A673 (cell line): ENCODE results near the gene SLC12A7. TPM values are rescaled to one million over a fixed set of nuclear protein-coding genes. Genes with fewer than 3 reads are reported as not detected.

Source experiments
- BruUV-seq: library from RNA; stranded (reverse); fragments of 400-500 nt; replicated peaks from 2 replicates; lab custom pipeline; 2021; lab: Mats Ljungman, UMichigan
- CTCF ChIA-PET: fragments of 300-600 bp; sonication (Branson Sonifier 250); formaldehyde crosslinking; loops from one replicate; lab custom pipeline; 2022; ENCODE audit warnings: antibody characterized with exemption; lab: Charles Lee
- POLR2A ChIA-PET: fragments of 300-600 bp; sonication (Branson Sonifier 250); formaldehyde crosslinking; loops from one replicate; lab custom pipeline; 2022; ENCODE audit warnings: antibody characterized with exemption; ENCODE audit not compliant: low non-redundant PET; lab: Charles Lee
- DNase-seq: peaks from one replicate; pipeline ENCODE4 v3.0.0-alpha.2; 2015; ENCODE audit warnings: low spot score
- H3K27ac ChIP-seq: fragments of 200-600 bp; sonication (generic); 2 replicates; pipeline ENCODE4 v1.5.1; 2016; ENCODE audit warnings: mixed run types, low read depth, mild to moderate bottlenecking, mixed read lengths, antibody characterized with exemption, low read length; ENCODE audit not compliant: poor library complexity, severe bottlenecking
- H3K27me3 ChIP-seq: fragments of 200-600 bp; sonication (generic); replicated peaks from 2 replicates; pipeline ENCODE4 v1.6.1; 2017; ENCODE audit warnings: mixed run types, low read depth, mild to moderate bottlenecking, mixed read lengths, antibody characterized with exemption, low read length; ENCODE audit not compliant: insufficient read depth, poor library complexity
- H3K36me3 ChIP-seq: fragments of 200-600 bp; sonication (generic); 2 replicates; pipeline ENCODE4 v1.6.1; 2016; ENCODE audit warnings: mixed run types, mild to moderate bottlenecking, mixed read lengths, antibody characterized with exemption, low read length; ENCODE audit not compliant: insufficient read depth, poor library complexity, severe bottlenecking
- H3K4me1 ChIP-seq: fragments of 200-600 bp; sonication (generic); 2 replicates; pipeline ENCODE4 v1.6.1; 2017; ENCODE audit warnings: mixed run types, mild to moderate bottlenecking, mixed read lengths, antibody characterized with exemption, low read length; ENCODE audit not compliant: insufficient read depth, poor library complexity, severe bottlenecking
- H3K4me3 ChIP-seq: fragments of 200-600 bp; sonication (generic); 2 replicates; pipeline ENCODE4 v1.5.1; 2016; ENCODE audit warnings: low read depth, mixed run types, mild to moderate bottlenecking, mixed read lengths, low read length; ENCODE audit not compliant: poor library complexity, severe bottlenecking
- H3K9me3 ChIP-seq: fragments of 200-600 bp; sonication (generic); 2 replicates; pipeline ENCODE4 v1.6.1; 2016; ENCODE audit warnings: mixed run types, low read depth, mild to moderate bottlenecking, mixed read lengths, antibody characterized with exemption, low read length; ENCODE audit not compliant: poor library complexity, severe bottlenecking
- CTCF ChIP-seq: fragments of 300-800, 200-600 bp; sonication (generic); conservative IDR thresholded peaks from 2 replicates; pipeline ENCODE4 v1.5.1; 2017; ENCODE audit warnings: low read depth, mild to moderate bottlenecking, antibody characterized with exemption, low read length, moderate library complexity, mixed read lengths
- EZH2 ChIP-seq: fragments of 200-600 bp; sonication (generic); IDR thresholded peaks from 2 replicates; pipeline ENCODE4 v1.6.1; 2017; ENCODE audit warnings: borderline replicate concordance, low read depth, mild to moderate bottlenecking, mixed read lengths, antibody characterized with exemption, low read length; ENCODE audit not compliant: poor library complexity, severe bottlenecking
- intact Hi-C: fragments of 100-400 bp; cut with micrococcal nuclease; formaldehyde crosslinking; loops from one replicate; pipeline ENCODE4 v1.10.0; 2022; ENCODE audit not compliant: unreplicated experiment
- total RNA-seq: library from RNA; stranded (reverse); gene quantifications from 2 replicates; pipeline ENCODE4 v1.2.3, GENCODE V29; 2021

Gene SLC12A7
- total RNA-seq, 1 experiment from 2014 or later = 45.2 TPM

DNA sequence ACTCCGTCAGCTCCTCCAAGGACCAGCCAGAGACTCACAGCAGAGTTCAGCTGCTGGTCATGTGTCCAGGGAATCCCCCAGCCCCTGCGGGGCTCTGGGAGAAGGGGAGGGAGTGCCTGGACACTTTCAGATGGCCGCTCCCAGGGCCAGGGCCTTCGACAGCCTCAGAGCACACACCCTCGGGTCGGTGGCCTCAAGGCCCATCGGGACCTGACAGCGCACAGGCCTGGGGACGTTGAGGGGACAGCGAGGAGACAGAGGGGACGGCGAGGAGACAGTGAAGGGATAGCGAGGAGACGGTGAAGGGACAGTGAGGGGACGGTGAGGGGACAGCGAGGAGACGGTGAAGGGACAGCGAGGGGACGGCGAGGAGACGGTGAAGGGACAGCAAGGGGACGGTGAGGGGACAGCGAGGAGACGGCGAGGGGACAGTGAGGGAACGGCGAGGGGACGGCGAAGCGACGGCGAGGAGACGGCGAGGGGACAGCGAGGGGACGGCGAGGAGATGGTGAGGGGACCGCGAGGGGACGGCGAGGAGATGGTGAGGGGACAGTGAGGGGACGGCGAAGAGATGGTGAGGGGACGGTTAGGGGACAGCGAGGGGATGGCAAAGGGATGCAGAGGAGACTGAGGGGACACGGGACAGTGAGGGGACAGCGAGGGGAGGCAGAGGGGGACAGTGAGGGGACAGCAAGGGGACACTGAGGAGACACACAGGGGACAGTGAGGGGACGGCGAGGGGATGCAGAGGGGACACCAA, 47.3 kb downstream of the SLC12A7 start:
- intact Hi-C loops = no loop called here
- no peaks in the 10 kb centered on the region for H3K36me3 ChIP-seq
- DNase-seq = no peak
- CTCF ChIA-PET = no interaction called here
- H3K9me3 ChIP-seq = no peaks in the 10 kb centered on the region
- BruUV-seq = no TSS peak
- no peak for TF ChIP-seq EZH2
- TF ChIP-seq CTCF = no peak
- H3K4me1 ChIP-seq = no peaks in the 10 kb centered on the region
- no peak overlapping the region for H3K27ac ChIP-seq
- no peaks in the 10 kb centered on the region for H3K27me3 ChIP-seq
- POLR2A ChIA-PET = no interaction called here
- no peak overlapping the region for H3K4me3 ChIP-seq

GRCh38 chr5:1063661-1064382, 48.0 kb downstream of the SLC12A7 start:
- Histone ChIP-seq H3K4me3 (no peak overlapping the region), H3K4me1 (no peaks in the 10 kb centered on the region), H3K27me3 (no peaks in the 10 kb centered on the region), H3K36me3 (no peaks in the 10 kb centered on the region), H3K27ac (no peak overlapping the region), H3K9me3 (no peaks in the 10 kb centered on the region)
- CTCF ChIA-PET = no interaction called here
- POLR2A ChIA-PET = no interaction called here
- no TSS peak for BruUV-seq
- TF ChIP-seq EZH2 (no peak), CTCF (no peak)
- intact Hi-C loops = no loop called here
- DNase-seq = no peak

- DNase-seq = no peak
- no peaks in the 10 kb centered on the region for H3K36me3 ChIP-seq
- no peaks in the 10 kb centered on the region for H3K9me3 ChIP-seq
- no peak overlapping the region for H3K4me3 ChIP-seq
- H3K27ac ChIP-seq = no peak overlapping the region
- CTCF ChIA-PET = no interaction called here
- no TSS peak for BruUV-seq
- POLR2A ChIA-PET = no interaction called here
- H3K27me3 ChIP-seq = no peaks in the 10 kb centered on the region
- intact Hi-C loops = no loop called here
- H3K4me1 ChIP-seq = no peaks in the 10 kb centered on the region
- TF ChIP-seq CTCF (no peak), EZH2 (no peak)
Measured at GRCh38 chr5:1062761-1063568, 48.9 kb downstream of the SLC12A7 start.
